ENCODE results near the gene KLHL35. TPM values are rescaled to one million over a fixed set of nuclear protein-coding genes. Genes with fewer than 3 reads are reported as not detected.

Gene KLHL35
- total and polyA plus RNA-seq, 2 donors (not counting 1 experiment from before 2014, with no cell fraction given), result 0.42 to 1.3 TPM

DNA sequence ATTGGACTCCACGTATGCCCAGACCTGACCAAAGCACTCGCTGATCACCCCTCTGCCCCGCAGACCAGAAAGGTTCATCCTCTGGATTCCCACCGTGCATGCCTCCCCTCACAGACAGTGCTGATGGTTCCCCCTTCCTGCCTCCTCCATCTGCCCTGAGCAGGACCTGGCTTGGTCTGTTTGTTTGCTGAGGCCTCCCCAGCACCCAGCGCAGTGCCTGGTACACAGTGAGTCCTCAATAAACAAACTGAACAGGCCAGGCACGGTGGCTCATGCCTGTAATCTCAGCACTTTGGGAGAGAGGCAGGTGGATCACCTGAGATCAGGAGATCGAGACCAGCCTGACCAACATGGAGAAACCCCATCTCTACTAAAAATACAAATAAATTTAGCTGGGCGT, 57.4 kb downstream of the KLHL35 start:
- no peak overlapping the region for H3K9ac ChIP-seq (ENCODE audit: insufficient read depth, low read length)
- H3K4me3 ChIP-seq (replicated peaks in 1 of 4; ENCODE audit: control extremely low read depth in 1 of 4, insufficient read depth in 1 of 4, low read depth in 3 of 4, low read length in 4 of 4), result no peak overlapping the region
- H3K4me2 ChIP-seq (ENCODE audit: extremely low read depth, insufficient read depth, low read length), result no peak overlapping the region
- H2AFZ ChIP-seq (ENCODE audit: low read length), result no peak overlapping the region
- H4K20me1 ChIP-seq (ENCODE audit: control insufficient read depth, extremely low read depth, insufficient read depth, low read length), result no peaks in the 10 kb centered on the region
- H3K4me1 ChIP-seq (ENCODE audit: control insufficient read depth, extremely low read depth, insufficient read depth, low read length), result no peaks in the 10 kb centered on the region
- H3K27me3 ChIP-seq (ENCODE audit: control insufficient read depth, insufficient read depth, low read length), result no peaks in the 10 kb centered on the region
- DNase-seq (ENCODE audit: low read depth in 2 of 2), result no peak
- H3K27ac ChIP-seq (ENCODE audit: insufficient read depth, low read length), result no peak overlapping the region
- no peaks in the 10 kb centered on the region for H3K36me3 ChIP-seq (ENCODE audit: control insufficient read depth, insufficient read depth, low read length)
- no peaks in the 10 kb centered on the region for H3K79me2 ChIP-seq (ENCODE audit: control insufficient read depth, insufficient read depth, low read length)
- no peak for TF ChIP-seq EZH2 (IDR thresholded peaks at IDR 0.05; ENCODE audit: low read length, missing control alignments)
- TF ChIP-seq, protein P1, sequence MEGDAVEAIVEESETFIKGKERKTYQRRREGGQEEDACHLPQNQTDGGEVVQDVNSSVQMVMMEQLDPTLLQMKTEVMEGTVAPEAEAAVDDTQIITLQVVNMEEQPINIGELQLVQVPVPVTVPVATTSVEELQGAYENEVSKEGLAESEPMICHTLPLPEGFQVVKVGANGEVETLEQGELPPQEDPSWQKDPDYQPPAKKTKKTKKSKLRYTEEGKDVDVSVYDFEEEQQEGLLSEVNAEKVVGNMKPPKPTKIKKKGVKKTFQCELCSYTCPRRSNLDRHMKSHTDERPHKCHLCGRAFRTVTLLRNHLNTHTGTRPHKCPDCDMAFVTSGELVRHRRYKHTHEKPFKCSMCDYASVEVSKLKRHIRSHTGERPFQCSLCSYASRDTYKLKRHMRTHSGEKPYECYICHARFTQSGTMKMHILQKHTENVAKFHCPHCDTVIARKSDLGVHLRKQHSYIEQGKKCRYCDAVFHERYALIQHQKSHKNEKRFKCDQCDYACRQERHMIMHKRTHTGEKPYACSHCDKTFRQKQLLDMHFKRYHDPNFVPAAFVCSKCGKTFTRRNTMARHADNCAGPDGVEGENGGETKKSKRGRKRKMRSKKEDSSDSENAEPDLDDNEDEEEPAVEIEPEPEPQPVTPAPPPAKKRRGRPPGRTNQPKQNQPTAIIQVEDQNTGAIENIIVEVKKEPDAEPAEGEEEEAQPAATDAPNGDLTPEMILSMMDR (conservative IDR thresholded peaks at IDR 0.05 in 1 of 2, IDR thresholded peaks at IDR 0.05 in 1 of 2; ENCODE audit: low read depth in 1 of 2, low read length in 2 of 2), result no peak
- no peaks in the 10 kb centered on the region for H3K9me3 ChIP-seq (ENCODE audit: control insufficient read depth, insufficient read depth, low read depth, low read length)

- TF ChIP-seq, protein P1 (conservative IDR thresholded peaks at IDR 0.05 in 1 of 2, IDR thresholded peaks at IDR 0.05 in 1 of 2; ENCODE audit: low read depth in 1 of 2, low read length in 2 of 2), result no peak
- no peak for TF ChIP-seq EZH2 (IDR thresholded peaks at IDR 0.05; ENCODE audit: low read length, missing control alignments)
- no peak overlapping the region for H3K27ac ChIP-seq (ENCODE audit: insufficient read depth, low read length)
- H4K20me1 ChIP-seq (ENCODE audit: control insufficient read depth, extremely low read depth, insufficient read depth, low read length), result no peaks in the 10 kb centered on the region
- DNase-seq (ENCODE audit: low read depth in 2 of 2), result no peak
- H2AFZ ChIP-seq (ENCODE audit: low read length), result no peak overlapping the region
- H3K27me3 ChIP-seq (ENCODE audit: control insufficient read depth, insufficient read depth, low read length), result peaks cover 2% of the 10 kb centered on the region
- H3K4me3 ChIP-seq (replicated peaks in 1 of 4; ENCODE audit: control extremely low read depth in 1 of 4, insufficient read depth in 1 of 4, low read depth in 3 of 4, low read length in 4 of 4), result no peak overlapping the region
- no peaks in the 10 kb centered on the region for H3K79me2 ChIP-seq (ENCODE audit: control insufficient read depth, insufficient read depth, low read length)
- H3K9ac ChIP-seq (ENCODE audit: insufficient read depth, low read length), result no peak overlapping the region
- no peak overlapping the region for H3K4me2 ChIP-seq (ENCODE audit: extremely low read depth, insufficient read depth, low read length)
- H3K9me3 ChIP-seq (ENCODE audit: control insufficient read depth, insufficient read depth, low read depth, low read length), result no peaks in the 10 kb centered on the region
- no peaks in the 10 kb centered on the region for H3K36me3 ChIP-seq (ENCODE audit: control insufficient read depth, insufficient read depth, low read length)
- no peaks in the 10 kb centered on the region for H3K4me1 ChIP-seq (ENCODE audit: control insufficient read depth, extremely low read depth, insufficient read depth, low read length)
Measured at GRCh38 chr11:75374646-75375045, 58.4 kb downstream of the KLHL35 start.

GRCh38 chr11:75373201-75373600, 59.8 kb downstream of the KLHL35 start:
- no peak overlapping the region for H3K9ac ChIP-seq (ENCODE audit: insufficient read depth, low read length)
- H4K20me1 ChIP-seq (ENCODE audit: control insufficient read depth, extremely low read depth, insufficient read depth, low read length), result no peaks in the 10 kb centered on the region
- no peaks in the 10 kb centered on the region for H3K9me3 ChIP-seq (ENCODE audit: control insufficient read depth, insufficient read depth, low read depth, low read length)
- no peaks in the 10 kb centered on the region for H3K79me2 ChIP-seq (ENCODE audit: control insufficient read depth, insufficient read depth, low read length)
- no peaks in the 10 kb centered on the region for H3K36me3 ChIP-seq (ENCODE audit: control insufficient read depth, insufficient read depth, low read length)
- no peak overlapping the region for H3K27ac ChIP-seq (ENCODE audit: insufficient read depth, low read length)
- H2AFZ ChIP-seq (ENCODE audit: low read length), result no peak overlapping the region
- no peak overlapping the region for H3K4me3 ChIP-seq (replicated peaks in 1 of 4; ENCODE audit: control extremely low read depth in 1 of 4, insufficient read depth in 1 of 4, low read depth in 3 of 4, low read length in 4 of 4)
- H3K27me3 ChIP-seq (ENCODE audit: control insufficient read depth, insufficient read depth, low read length), result peaks cover 3% of the 10 kb centered on the region
- no peak for DNase-seq (ENCODE audit: low read depth in 2 of 2)
- H3K4me1 ChIP-seq (ENCODE audit: control insufficient read depth, extremely low read depth, insufficient read depth, low read length), result no peaks in the 10 kb centered on the region
- no peak overlapping the region for H3K4me2 ChIP-seq (ENCODE audit: extremely low read depth, insufficient read depth, low read length)
- TF ChIP-seq, protein P1 (conservative IDR thresholded peaks at IDR 0.05 in 1 of 2, IDR thresholded peaks at IDR 0.05 in 1 of 2; ENCODE audit: low read depth in 1 of 2, low read length in 2 of 2), result no peak
- TF ChIP-seq EZH2 (IDR thresholded peaks at IDR 0.05; ENCODE audit: low read length, missing control alignments), result no peak

Other genes with a start within 250 kb of the KLHL35 start
- under 0.01 TPM in 1 of 2 replicates, not detected in the other for gene TPBGL, start 192.4 kb downstream of the KLHL35 start, total RNA-seq
- not detected in 2 replicates for gene TPBGL, start 192.4 kb downstream of the KLHL35 start, polyA plus RNA-seq
- gene ARRB1, start 81.5 kb downstream of the KLHL35 start, total RNA-seq, result 4.3 and 6.2 TPM in 2 replicates
- 9.8 and 18.9 TPM in 2 replicates for gene ARRB1, start 81.5 kb downstream of the KLHL35 start, polyA plus RNA-seq
- gene RPS3, start 33.7 kb downstream of the KLHL35 start, total RNA-seq, result 1,593 and 2,352 TPM in 2 replicates
- 3,359 and 3,446 TPM in 2 replicates for gene RPS3, start 33.7 kb downstream of the KLHL35 start, polyA plus RNA-seq
- 2.5 and 3.3 TPM in 2 replicates for gene GDPD5, start 92.7 kb upstream of the KLHL35 start, total RNA-seq
- gene GDPD5, start 92.7 kb upstream of the KLHL35 start, polyA plus RNA-seq, result 2.0 and 3.1 TPM in 2 replicates
- 750 and 828 TPM in 2 replicates for gene SERPINH1, start 129.1 kb upstream of the KLHL35 start, total RNA-seq
- gene SERPINH1, start 129.1 kb upstream of the KLHL35 start, polyA plus RNA-seq, result 373 and 491 TPM in 2 replicates
- 0.17 and 0.26 TPM in 2 replicates for gene MAP6, start 235.8 kb upstream of the KLHL35 start, total RNA-seq
- gene MAP6, start 235.8 kb upstream of the KLHL35 start, polyA plus RNA-seq, result 1.0 and 1.2 TPM in 2 replicates